H1 (cell line): Measurements from ENCODE around the gene RASSF9.

ENCODE experiments used
- BACH1 ChIP-seq: IDR thresholded peaks from 2 replicates; pipeline ENCODE4 v1.6.1; 2012; ENCODE audit warnings: low read length, improper control_type of control experiment
- CHD2 ChIP-seq: IDR thresholded peaks from 2 replicates; pipeline ENCODE4 v1.6.1; 2012; ENCODE audit warnings: low read length, improper control_type of control experiment
- CTCF ChIP-seq, 3 experiments: IDR thresholded peaks; 1 replicate in 2 of 3; 2 replicates in 1 of 3; pipeline versions ENCODE4 v1.5.1 to v1.6.1; 2011; ENCODE audit warnings: low read length in 3 of 3, mild to moderate bottlenecking in 3 of 3, inconsistent platforms in 2 of 3, low read depth in 1 of 3, moderate library complexity in 1 of 3; ENCODE audit not compliant: insufficient read depth in 1 of 3; ENCODE audit errors: control extremely low read depth in 1 of 3
- EGR1 ChIP-seq: IDR thresholded peaks from 2 replicates; pipeline ENCODE4 v1.6.1; 2011; ENCODE audit warnings: low read depth, low read length, borderline replicate concordance
- EZH2 ChIP-seq: fragments of 200-600 bp; sonication (generic); IDR thresholded peaks from 2 replicates; pipeline ENCODE4 v1.7.1; 2012; ENCODE audit warnings: low read depth, mild to moderate bottlenecking, moderate library complexity, low read length, inconsistent platforms; ENCODE audit not compliant: severe bottlenecking
- HDAC2 ChIP-seq, 2 experiments: fragments of 300-600 bp in 1 of 2; sonication (generic) in 1 of 2; IDR thresholded peaks; 2 replicates each; pipeline ENCODE4 v1.6.1; 2011 to 2012; ENCODE audit warnings: low read depth in 2 of 2, low read length in 2 of 2, mild to moderate bottlenecking in 2 of 2, moderate library complexity in 2 of 2, borderline replicate concordance in 1 of 2, inconsistent platforms in 1 of 2
- PHF8 ChIP-seq: fragments of 200-600 bp; sonication (generic); conservative IDR thresholded peaks from 2 replicates; pipeline ENCODE4 v1.7.1; 2012; ENCODE audit warnings: low read depth, mild to moderate bottlenecking, inconsistent platforms, low read length, moderate library complexity
- POLR2A ChIP-seq, 2 experiments: IDR thresholded peaks; 1 replicate in 1 of 2; 2 replicates in 1 of 2; pipeline ENCODE4 v1.6.1; 2011; ENCODE audit warnings: low read depth in 2 of 2, low read length in 2 of 2, mild to moderate bottlenecking in 2 of 2; ENCODE audit errors: control extremely low read depth in 1 of 2
- POLR2AphosphoS5 ChIP-seq: IDR thresholded peaks from 2 replicates; pipeline ENCODE4 v1.6.1; 2011; ENCODE audit warnings: low read depth, low read length
- TAF1 ChIP-seq: IDR thresholded peaks from 2 replicates; pipeline ENCODE4 v1.6.1; 2011; ENCODE audit warnings: mild to moderate bottlenecking, low read depth, low read length
- YY1 ChIP-seq: IDR thresholded peaks from 2 replicates; pipeline ENCODE4 v1.6.1; 2011; ENCODE audit warnings: low read depth, mild to moderate bottlenecking, low read length

- TF ChIP-seq CHD2 (no peak), CTCF (IDR thresholded peaks at IDR 0.05; ENCODE audit: control extremely low read depth in 1 of 3, insufficient read depth in 1 of 3, low read depth in 1 of 3, low read length in 3 of 3) (no peak), POLR2A (IDR thresholded peaks at IDR 0.05; ENCODE audit: control extremely low read depth in 1 of 2, low read depth in 2 of 2, low read length in 2 of 2) (no peak), PHF8 (no peak), TAF1 (no peak), POLR2AphosphoS5 (no peak), EZH2 (no peak), EGR1 (no peak), YY1 (no peak), BACH1 (no peak), HDAC2 (IDR thresholded peaks at IDR 0.05; ENCODE audit: borderline replicate concordance in 1 of 2, low read depth in 2 of 2, low read length in 2 of 2) (no peak)
Measured at GRCh38 chr12:85829391-85829790, 6.8 kb downstream of the RASSF9 start.
